T-helper 2 cell treated with Interferon-gamma antibody and Interleukin-4, amounts not matched to agents 5 μg/mL and 100 μg/mL, for 36 hours (primary cell): ENCODE measurements around the gene PGBD5.
A peak's percentile ranks its signal among the peaks of the same experiment; 100 is the strongest.

Source experiments
- DNase-seq: peaks from one replicate; pipeline ENCODE4 v3.0.0; 2021; ENCODE audit warnings: low spot score
- H3K27ac Mint-ChIP-seq: one replicate; pipeline ENCODE4 v1.8.0; 2021; ENCODE audit warnings: mild to moderate bottlenecking, mixed read lengths
- H3K27me3 Mint-ChIP-seq: one replicate; pipeline ENCODE4 v1.8.0; 2021; ENCODE audit warnings: low read depth, mixed read lengths
- H3K36me3 Mint-ChIP-seq: one replicate; pipeline ENCODE4 v1.8.0; 2021; ENCODE audit warnings: low read depth, mixed read lengths
- H3K4me1 Mint-ChIP-seq: one replicate; pipeline ENCODE4 v1.8.0; 2021; ENCODE audit warnings: low read depth, mixed read lengths
- H3K4me3 Mint-ChIP-seq: one replicate; pipeline ENCODE4 v1.8.0; 2022; ENCODE audit warnings: mild to moderate bottlenecking, moderate library complexity, mixed read lengths
- H3K9me3 Mint-ChIP-seq: one replicate; pipeline ENCODE4 v1.8.0; 2021; ENCODE audit warnings: mixed read lengths

The PGBD5 gene

DNA sequence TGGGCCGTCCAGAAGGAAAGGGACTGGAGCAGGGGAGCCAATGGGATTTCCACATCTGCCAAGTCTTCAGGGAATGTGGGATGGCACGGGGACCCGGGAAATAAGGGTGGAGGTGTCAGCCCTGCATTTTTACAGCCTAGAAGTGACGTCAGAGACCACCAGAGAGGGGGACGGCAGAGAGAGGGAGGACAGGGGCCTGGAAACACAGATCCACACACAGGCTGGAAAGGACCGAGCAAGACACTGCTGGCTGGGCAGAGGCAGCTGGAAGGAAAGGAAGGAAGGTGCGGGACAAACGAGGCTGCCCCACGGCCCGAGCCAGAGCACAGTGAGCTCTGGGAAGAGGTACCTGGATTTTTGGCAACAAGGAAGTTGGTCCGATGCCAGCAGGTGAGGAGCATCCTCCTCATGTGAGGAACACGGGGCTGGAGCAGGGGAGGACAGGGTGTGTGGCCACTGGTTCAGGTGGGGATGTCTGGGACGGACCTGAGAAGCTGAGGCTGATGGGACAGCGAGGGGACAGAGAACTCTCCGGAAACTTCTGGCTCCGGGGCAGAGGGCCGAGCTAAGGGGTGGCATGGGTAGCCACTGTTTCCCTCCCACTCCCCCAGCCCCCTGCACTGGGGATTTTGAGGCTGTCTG, 138.3 kb downstream of the PGBD5 start:
- no peak for DNase-seq
- H3K27ac Mint-ChIP-seq: no peak overlapping the region
- H3K36me3 Mint-ChIP-seq: no peaks in the 10 kb centered on the region
- H3K9me3 Mint-ChIP-seq: no peaks in the 10 kb centered on the region
- H3K4me3 Mint-ChIP-seq: no peak overlapping the region
- H3K27me3 Mint-ChIP-seq: peaks cover 16% of the 10 kb centered on the region
- H3K4me1 Mint-ChIP-seq: peaks cover 1% of the 10 kb centered on the region

DNA sequence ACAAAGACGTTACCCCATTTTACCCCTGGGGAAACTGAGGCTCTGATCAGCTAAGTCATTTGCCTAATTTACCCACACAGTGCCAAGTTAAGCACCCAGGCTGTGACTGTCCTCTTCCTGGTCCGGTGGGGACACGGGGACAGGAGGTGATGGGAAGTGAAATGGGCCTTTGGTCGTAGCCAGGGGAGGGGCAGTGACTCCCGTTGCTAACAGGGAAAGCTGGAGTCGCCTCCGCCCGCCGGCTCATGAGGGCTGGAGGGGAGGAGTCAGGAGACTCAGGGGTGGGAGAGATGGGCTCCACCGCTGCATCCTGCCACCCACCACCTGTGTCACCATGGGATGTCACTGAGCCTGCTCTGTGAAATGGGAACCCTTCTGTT, 139.3 kb downstream of the PGBD5 start:
- Mint-ChIP-seq H3K4me1 (peaks cover 5% of the 10 kb centered on the region), H3K27me3 (peaks cover 9% of the 10 kb centered on the region), H3K4me3 (no peak overlapping the region), H3K36me3 (no peaks in the 10 kb centered on the region), H3K27ac (no peak overlapping the region), H3K9me3 (no peaks in the 10 kb centered on the region)
- DNase-seq: no peak

GRCh38 chr1:230286166-230286889, 139.8 kb downstream of the PGBD5 start:
- Mint-ChIP-seq H3K27me3 (peaks cover 5% of the 10 kb centered on the region), H3K9me3 (no peaks in the 10 kb centered on the region), H3K27ac (no peak overlapping the region), H3K4me1 (peaks cover 6% of the 10 kb centered on the region), H3K4me3 (no peak overlapping the region), H3K36me3 (no peaks in the 10 kb centered on the region)
- no peak for DNase-seq

DNA sequence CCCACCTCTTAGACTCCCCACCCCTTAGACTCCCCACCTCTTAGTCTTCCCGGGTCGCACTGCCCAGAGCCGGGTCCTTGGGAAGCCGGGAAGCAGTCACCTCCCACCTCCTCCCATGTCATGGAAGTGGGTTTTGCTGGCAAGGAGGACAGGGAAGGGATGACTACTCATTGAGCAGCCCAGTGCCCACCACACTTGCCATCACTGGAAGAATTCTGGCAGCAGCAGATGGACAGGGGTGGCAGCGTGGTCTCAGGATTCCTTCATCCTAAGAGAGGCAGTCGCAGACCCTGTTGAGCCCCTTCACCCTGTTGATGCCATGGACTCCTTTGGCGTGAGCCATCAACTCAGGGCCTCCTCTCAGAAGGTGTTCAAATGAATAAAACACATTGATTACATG, 140.8 kb downstream of the PGBD5 start:
- DNase-seq: no peak
- H3K9me3 Mint-ChIP-seq: no peaks in the 10 kb centered on the region
- no peak overlapping the region for H3K4me3 Mint-ChIP-seq
- H3K4me1 Mint-ChIP-seq: peaks cover 6% of the 10 kb centered on the region
- no peak overlapping the region for H3K27ac Mint-ChIP-seq
- peaks cover 2% of the 10 kb centered on the region for H3K36me3 Mint-ChIP-seq
- no peaks in the 10 kb centered on the region for H3K27me3 Mint-ChIP-seq

DNA sequence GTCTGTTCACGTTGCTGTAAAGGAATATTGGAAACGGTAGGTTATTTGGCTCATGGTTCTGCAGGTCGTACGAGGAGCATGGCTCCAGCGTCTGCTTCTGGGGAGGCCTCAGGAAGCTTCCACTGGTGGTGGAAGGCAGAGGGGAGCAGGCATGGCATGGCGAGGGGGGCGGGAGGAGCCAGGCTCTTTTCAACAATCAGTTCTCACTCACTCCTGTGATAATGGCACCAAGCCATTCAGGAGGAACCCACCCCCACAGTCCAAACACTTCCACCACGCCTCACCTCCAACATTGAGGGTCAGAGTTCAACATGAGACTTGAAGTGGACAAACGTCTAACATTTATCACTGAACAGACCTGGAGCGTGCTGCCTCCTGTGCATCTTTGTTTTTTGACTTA, 141.2 kb downstream of the PGBD5 start:
- Mint-ChIP-seq H3K4me3 (no peak overlapping the region), H3K27me3 (no peaks in the 10 kb centered on the region), H3K27ac (no peak overlapping the region), H3K4me1 (peaks cover 6% of the 10 kb centered on the region), H3K36me3 (peaks cover 2% of the 10 kb centered on the region), H3K9me3 (no peaks in the 10 kb centered on the region)
- DNase-seq: no peak

DNA sequence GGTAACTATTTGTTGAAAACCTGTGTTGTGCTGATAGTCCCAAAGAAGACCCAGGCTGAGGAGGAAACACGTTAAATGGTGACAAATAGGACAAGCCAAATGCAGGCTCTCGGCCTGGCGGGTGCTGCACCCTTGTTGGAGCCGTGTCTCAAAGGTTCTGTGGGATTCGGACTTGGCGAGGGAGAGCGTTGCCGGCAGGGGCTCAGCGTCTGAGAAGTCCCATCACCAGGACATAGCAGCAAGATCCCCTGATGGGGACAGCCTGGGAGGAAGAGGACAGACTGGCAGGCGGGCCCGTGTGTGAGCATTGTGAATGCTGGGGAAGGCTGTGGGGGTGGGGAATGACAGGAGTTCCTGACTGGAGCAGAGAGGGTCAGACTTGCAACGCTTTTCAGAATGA, 142.5 kb downstream of the PGBD5 start:
- Mint-ChIP-seq H3K36me3 (peaks cover 7% of the 10 kb centered on the region), H3K4me3 (no peak overlapping the region), H3K9me3 (no peaks in the 10 kb centered on the region), H3K4me1 (peaks cover 10% of the 10 kb centered on the region), H3K27ac (no peak overlapping the region), H3K27me3 (no peaks in the 10 kb centered on the region)
- no peak for DNase-seq

- Mint-ChIP-seq H3K27me3 (no peaks in the 10 kb centered on the region), H3K9me3 (no peaks in the 10 kb centered on the region), H3K4me1 (peaks cover 19% of the 10 kb centered on the region), H3K27ac (peak overlapping the region; percentile 26), H3K36me3 (peaks cover 9% of the 10 kb centered on the region), H3K4me3 (no peak overlapping the region)
- no peak for DNase-seq
These were observed 144.0 kb downstream of the PGBD5 start for GRCh38 chr1:230282157-230282556.

DNA sequence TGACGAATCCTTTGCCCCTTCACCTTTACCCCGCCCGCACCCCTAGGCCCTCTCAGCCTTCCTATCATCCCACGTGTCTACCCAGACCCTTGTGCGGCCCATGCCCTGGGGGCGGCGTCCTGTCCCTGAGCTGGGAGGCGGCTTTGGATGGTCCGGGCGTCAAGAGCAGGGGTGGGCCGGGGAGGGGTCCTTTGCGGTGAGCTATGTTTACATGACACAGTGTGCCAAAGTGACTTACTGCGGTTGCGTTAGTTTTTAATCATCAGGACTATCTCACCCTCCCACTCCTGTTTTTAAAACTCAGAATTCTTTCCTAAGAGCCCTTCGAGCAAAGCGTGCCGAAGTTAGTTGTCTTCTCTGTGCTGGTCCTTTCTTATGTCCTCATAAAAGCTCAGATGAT, 144.6 kb downstream of the PGBD5 start:
- Mint-ChIP-seq H3K4me1 (peaks cover 23% of the 10 kb centered on the region), H3K9me3 (no peaks in the 10 kb centered on the region), H3K4me3 (no peak overlapping the region), H3K27me3 (no peaks in the 10 kb centered on the region), H3K36me3 (peaks cover 9% of the 10 kb centered on the region), H3K27ac (no peak overlapping the region)
- no peak for DNase-seq

DNA sequence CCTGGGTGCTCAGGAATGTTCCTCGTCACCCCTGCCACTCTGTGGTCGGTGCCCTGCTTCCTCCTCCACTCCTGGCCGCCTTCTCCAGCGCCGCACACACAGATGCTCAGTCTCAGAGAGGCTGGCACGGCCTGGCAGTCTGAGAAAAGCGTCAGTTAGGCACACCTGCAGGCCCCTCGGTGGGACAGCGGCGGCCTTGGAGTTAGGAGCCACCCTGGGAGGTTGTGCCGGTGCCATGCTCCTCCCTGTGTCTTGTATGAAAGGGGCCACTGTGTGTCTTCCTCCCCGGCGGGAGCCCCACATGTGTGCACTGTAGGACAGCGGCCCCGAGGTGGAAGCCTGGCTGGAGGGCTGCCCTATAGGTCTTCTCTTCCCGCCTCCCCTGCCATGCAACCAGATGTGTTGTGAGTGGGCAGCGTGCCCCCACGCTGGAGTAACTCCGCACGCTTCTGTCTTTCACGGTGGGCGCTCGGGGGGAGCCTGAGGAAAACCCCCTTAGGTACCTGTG, 145.2 kb downstream of the PGBD5 start:
- H3K36me3 Mint-ChIP-seq: peaks cover 9% of the 10 kb centered on the region
- peaks cover 23% of the 10 kb centered on the region for H3K4me1 Mint-ChIP-seq

GRCh38 chr1:230280054-230280795, 145.9 kb downstream of the PGBD5 start:
- Mint-ChIP-seq H3K27me3 (no peaks in the 10 kb centered on the region), H3K27ac (no peak overlapping the region), H3K9me3 (no peaks in the 10 kb centered on the region), H3K4me1 (peaks cover 23% of the 10 kb centered on the region), H3K4me3 (no peak overlapping the region), H3K36me3 (peaks cover 10% of the 10 kb centered on the region)
- DNase-seq: no peak

More for the DNA sequence above, 145.2 kb downstream of the PGBD5 start:
- Mint-ChIP-seq H3K27ac (no peak overlapping the region), H3K27me3 (no peaks in the 10 kb centered on the region), H3K9me3 (no peaks in the 10 kb centered on the region), H3K4me3 (no peak overlapping the region)
- DNase-seq: no peak

DNA sequence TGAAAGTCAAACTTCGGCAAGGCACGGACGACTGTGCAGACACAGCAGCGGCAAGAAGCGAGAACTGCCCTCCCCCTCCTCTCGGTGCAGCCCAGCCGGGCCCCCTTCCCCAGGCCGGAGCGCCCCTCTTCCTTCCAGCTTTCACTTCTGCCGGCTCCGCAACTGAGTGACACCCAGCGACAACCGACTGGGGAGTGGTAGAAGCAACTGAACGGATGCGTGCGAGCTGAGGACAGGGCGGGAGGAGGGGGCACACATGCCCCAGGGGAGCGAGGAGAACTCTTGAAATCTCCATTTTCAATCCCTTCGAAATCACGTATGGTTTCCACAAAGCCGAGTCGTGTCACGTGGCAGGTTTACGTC, 146.6 kb downstream of the PGBD5 start:
- DNase-seq: no peak
- Mint-ChIP-seq H3K36me3 (peaks cover 12% of the 10 kb centered on the region), H3K9me3 (no peaks in the 10 kb centered on the region), H3K27ac (no peak overlapping the region), H3K4me1 (peaks cover 23% of the 10 kb centered on the region), H3K4me3 (no peak overlapping the region), H3K27me3 (no peaks in the 10 kb centered on the region)

DNA sequence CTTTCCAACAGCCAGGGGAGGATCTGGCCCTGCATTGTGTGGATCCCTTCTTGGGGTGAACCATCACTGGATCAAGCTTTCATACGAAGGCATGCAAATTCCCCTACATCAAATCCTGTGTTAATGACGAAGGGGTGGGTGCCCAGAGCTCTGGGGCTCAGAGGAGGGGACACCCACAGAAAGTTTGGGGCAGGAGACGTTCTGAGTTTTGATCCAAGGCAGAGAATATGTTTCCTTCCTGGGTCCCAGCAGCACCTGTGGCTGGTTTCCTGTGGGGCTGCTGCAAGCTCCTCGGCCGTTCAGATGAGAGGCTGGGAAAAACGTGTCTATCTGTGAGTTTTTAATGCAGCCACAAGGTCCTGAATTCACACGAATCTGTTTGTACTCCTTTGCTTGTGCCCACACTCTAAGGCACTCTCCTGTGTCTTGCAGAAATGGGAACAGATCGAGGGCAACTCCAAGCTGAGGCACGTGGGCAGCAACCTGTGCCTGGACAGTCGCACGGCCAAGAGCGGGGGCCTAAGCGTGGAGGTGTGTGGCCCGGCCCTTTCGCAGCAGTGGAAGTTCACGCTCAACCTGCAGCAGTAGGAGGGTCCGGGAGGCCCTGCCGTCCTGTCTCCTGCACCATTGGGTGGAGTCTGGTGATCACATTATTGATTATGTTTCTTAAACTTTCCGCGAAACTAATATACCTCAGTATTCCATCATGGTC, 147.1 kb downstream of the PGBD5 start:
- Mint-ChIP-seq H3K4me1 (peaks cover 26% of the 10 kb centered on the region), H3K27ac (peak overlapping the region; percentile 55), H3K9me3 (no peaks in the 10 kb centered on the region), H3K36me3 (peaks cover 16% of the 10 kb centered on the region), H3K27me3 (no peaks in the 10 kb centered on the region), H3K4me3 (no peak overlapping the region)
- DNase-seq: no peak

DNA sequence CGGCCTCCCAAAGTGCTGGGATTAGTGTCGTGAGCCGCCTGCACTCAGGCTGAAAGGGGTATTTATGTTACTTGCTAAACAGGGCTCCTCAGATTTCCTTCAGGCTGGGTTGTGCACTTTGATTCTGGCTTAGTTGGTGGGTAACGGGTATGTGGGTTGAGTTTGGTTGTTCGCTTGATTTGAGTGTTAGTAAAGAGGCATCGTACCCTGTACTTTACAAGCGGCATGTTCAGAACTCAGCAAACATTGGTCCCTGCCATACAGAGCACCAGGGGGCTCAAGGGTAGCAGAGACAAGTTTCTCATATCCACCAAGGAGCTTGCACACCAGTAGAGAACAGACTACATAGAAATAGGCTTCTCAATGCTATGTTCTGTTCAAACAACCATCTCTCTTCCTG, 147.8 kb downstream of the PGBD5 start:
- no peak overlapping the region for H3K4me3 Mint-ChIP-seq
- H3K27ac Mint-ChIP-seq: peak overlapping the region; percentile 55
- no peaks in the 10 kb centered on the region for H3K27me3 Mint-ChIP-seq
- H3K4me1 Mint-ChIP-seq: peaks cover 29% of the 10 kb centered on the region
- no peak for DNase-seq
- no peaks in the 10 kb centered on the region for H3K9me3 Mint-ChIP-seq
- peaks cover 16% of the 10 kb centered on the region for H3K36me3 Mint-ChIP-seq
